SJSA1 (cell line): ENCODE data around the gene MAP3K5. TPM values are rescaled to one million over a fixed set of nuclear protein-coding genes. Genes with fewer than 3 reads are reported as not detected.
"Not testable (repeated sequence)": the region's sequence is repeated elsewhere in the genome, so short reads cannot be mapped to it uniquely, and the experiment has no call there.

Experiments
- DNase-seq, 2 experiments: peaks; one replicate each; pipeline ENCODE4 v3.0.0-alpha.2; 2015 to 2020; ENCODE audit warnings: low spot score in 2 of 2, low read depth in 1 of 2
- H3K27ac ChIP-seq: fragments of 250-450 bp; sonication (Bioruptor Pico); 2 replicates; pipeline ENCODE4 v1.5.1; 2020; ENCODE audit warnings: mild to moderate bottlenecking, moderate library complexity
- H3K27me3 ChIP-seq: fragments of 250-450 bp; sonication (Bioruptor Pico); replicated peaks from 2 replicates; pipeline ENCODE4 v1.5.1; 2020; ENCODE audit warnings: mild to moderate bottlenecking, moderate library complexity
- H3K36me3 ChIP-seq: fragments of 250-450 bp; sonication (Bioruptor Pico); 2 replicates; pipeline ENCODE4 v1.5.1; 2020; ENCODE audit warnings: mild to moderate bottlenecking
- H3K4me1 ChIP-seq: fragments of 250-450 bp; sonication (Bioruptor Pico); replicated peaks from 2 replicates; pipeline ENCODE4 v1.6.1; 2021; ENCODE audit warnings: mild to moderate bottlenecking
- H3K4me3 ChIP-seq: fragments of 250-450 bp; sonication (Bioruptor Pico); 2 replicates; pipeline ENCODE4 v1.5.1; 2020; ENCODE audit warnings: mild to moderate bottlenecking
- H3K9me3 ChIP-seq: fragments of 250-450 bp; sonication (Bioruptor Pico); replicated peaks from 2 replicates; pipeline ENCODE4 v1.5.1; 2020; ENCODE audit warnings: mild to moderate bottlenecking
- total RNA-seq: library from RNA; depleted of rRNA; stranded (reverse); fragments of >200 nt; shearing (Covaris generic); gene quantifications from 2 replicates; pipeline ENCODE4 v1.2.3, GENCODE V29; 2014

The MAP3K5 gene
- total RNA-seq, 1 experiment from 2014 or later, result 10.7 TPM

DNA sequence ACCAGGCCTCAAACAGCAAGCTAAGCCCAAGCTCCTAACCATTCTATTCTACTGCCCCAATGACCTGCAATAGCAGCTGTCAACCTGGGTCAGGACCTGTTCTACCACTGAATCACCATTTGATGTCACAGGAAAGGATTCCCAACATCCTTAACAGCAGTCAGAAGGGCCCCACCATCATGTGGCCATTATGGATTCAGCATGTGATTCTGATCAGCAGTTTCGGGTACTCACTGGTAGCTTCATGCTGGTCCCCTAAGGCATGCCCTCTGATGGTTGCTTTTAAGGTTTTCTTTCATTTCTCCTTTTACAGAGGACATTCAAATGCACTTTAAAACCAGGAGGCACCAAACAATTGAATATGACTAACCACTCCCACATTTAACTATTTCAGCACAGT is 204.8 kb downstream of the MAP3K5 start:
- H3K27me3 ChIP-seq, result no peaks in the 10 kb centered on the region
- H3K27ac ChIP-seq, result no peak overlapping the region
- no peaks in the 10 kb centered on the region; the same call in 1 of the 2 replicates for H3K9me3 ChIP-seq
- H3K36me3 ChIP-seq, result peaks cover 21% of the 10 kb centered on the region
- H3K4me1 ChIP-seq, result peaks cover 16% of the 10 kb centered on the region
- no peak for DNase-seq
- H3K4me3 ChIP-seq, result no peak overlapping the region

- peaks cover 21% of the 10 kb centered on the region for H3K36me3 ChIP-seq
- peaks cover 16% of the 10 kb centered on the region for H3K4me1 ChIP-seq
- H3K9me3 ChIP-seq, result no peaks in the 10 kb centered on the region; the same call in 1 of the 2 replicates
- DNase-seq, result peak in 1 of 2 experiments; percentile 54
- peak overlapping the region; percentile 45 for H3K27ac ChIP-seq
- no peaks in the 10 kb centered on the region for H3K27me3 ChIP-seq
- no peak overlapping the region for H3K4me3 ChIP-seq
Observed at GRCh38 chr6:136586295-136586694, 206.0 kb downstream of the MAP3K5 start.

- H3K4me1 ChIP-seq, result peaks cover 16% of the 10 kb centered on the region
- H3K9me3 ChIP-seq, H3K4me3 ChIP-seq, H3K27ac ChIP-seq, H3K27me3 ChIP-seq, DNase-seq: not testable (repeated sequence)
- H3K36me3 ChIP-seq, result peaks cover 19% of the 10 kb centered on the region
Observed at GRCh38 chr6:136585523-136585922, 206.8 kb downstream of the MAP3K5 start.

DNA sequence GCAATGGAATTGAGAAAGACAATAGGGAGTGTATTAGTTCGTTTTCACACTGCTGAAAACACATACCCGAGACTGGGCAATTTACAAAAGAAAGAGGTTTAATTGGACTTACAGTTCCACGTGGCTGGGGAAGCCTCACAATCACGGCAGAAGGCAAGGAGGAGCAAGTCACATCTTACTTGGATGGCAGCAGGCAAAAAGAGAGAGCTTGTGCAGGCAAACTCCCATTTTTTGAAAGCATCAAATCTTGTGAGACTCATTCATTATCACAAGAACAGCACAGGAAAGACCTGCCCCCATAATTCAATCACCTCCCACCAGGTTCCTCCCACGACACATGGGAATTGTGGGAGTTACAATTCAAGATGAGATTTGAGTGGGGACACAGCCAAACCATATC is 208.0 kb downstream of the MAP3K5 start:
- not testable (repeated sequence) for H3K9me3 ChIP-seq, H3K27ac ChIP-seq, H3K4me3 ChIP-seq, H3K27me3 ChIP-seq, DNase-seq
- peaks cover 24% of the 10 kb centered on the region for H3K36me3 ChIP-seq
- peaks cover 16% of the 10 kb centered on the region for H3K4me1 ChIP-seq

DNA sequence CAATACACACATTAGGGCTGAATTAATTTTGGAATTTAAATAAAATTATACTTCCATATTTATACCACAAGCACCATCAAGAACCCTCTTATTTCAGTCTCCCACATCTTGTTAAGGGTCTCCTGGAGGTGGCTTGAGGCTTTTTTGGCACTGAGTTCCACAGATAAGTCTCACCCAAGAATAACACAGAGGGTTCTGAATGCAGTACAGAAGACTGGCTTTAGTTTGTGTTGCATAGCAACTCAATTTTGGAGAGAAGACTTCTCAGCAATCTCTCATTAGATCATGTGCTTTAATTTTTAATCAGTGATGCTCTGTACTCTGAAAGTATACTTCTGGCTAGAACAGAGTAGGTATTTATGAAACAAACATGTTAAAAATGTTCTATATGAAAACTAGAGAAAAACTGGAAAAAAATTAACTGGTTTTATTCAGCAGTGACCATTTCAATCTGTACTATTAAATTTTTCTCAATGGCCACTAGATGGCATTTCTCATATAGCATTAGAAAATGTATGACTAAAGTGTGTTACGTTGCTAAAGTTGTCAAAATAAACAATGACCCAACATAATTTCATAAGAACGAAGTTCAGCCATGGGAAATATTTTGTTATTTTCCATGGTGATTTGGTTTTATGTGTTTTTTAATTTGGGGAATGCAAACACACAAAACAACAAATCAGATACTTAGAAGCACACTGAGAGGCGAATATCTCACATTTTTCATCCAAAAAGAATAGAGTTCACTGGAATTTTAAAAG is 209.4 kb downstream of the MAP3K5 start:
- no peaks in the 10 kb centered on the region; the same call in 1 of the 2 replicates for H3K9me3 ChIP-seq
- peaks cover 27% of the 10 kb centered on the region for H3K36me3 ChIP-seq
- DNase-seq, result peak in 1 of 2 experiments; percentile 37
- peaks cover 16% of the 10 kb centered on the region for H3K4me1 ChIP-seq
- H3K4me3 ChIP-seq, result no peak overlapping the region
- no peaks in the 10 kb centered on the region for H3K27me3 ChIP-seq
- peak overlapping the region; percentile 75 for H3K27ac ChIP-seq

GRCh38 chr6:136579800-136580199 is 212.5 kb downstream of the MAP3K5 start:
- no peak for DNase-seq
- Histone ChIP-seq H3K27me3 (no peaks in the 10 kb centered on the region), H3K9me3 (no peaks in the 10 kb centered on the region; the same call in 1 of the 2 replicates), H3K4me1 (peaks cover 5% of the 10 kb centered on the region), H3K4me3 (no peak overlapping the region), H3K27ac (no peak overlapping the region), H3K36me3 (peaks cover 31% of the 10 kb centered on the region)

GRCh38 chr6:136576821-136577220 is 215.5 kb downstream of the MAP3K5 start:
- Histone ChIP-seq H3K9me3 (no peaks in the 10 kb centered on the region), H3K4me3 (no peak overlapping the region), H3K36me3 (peaks cover 22% of the 10 kb centered on the region), H3K27ac (no peak overlapping the region), H3K4me1 (no peaks in the 10 kb centered on the region), H3K27me3 (no peaks in the 10 kb centered on the region)
- DNase-seq, result no peak

DNA sequence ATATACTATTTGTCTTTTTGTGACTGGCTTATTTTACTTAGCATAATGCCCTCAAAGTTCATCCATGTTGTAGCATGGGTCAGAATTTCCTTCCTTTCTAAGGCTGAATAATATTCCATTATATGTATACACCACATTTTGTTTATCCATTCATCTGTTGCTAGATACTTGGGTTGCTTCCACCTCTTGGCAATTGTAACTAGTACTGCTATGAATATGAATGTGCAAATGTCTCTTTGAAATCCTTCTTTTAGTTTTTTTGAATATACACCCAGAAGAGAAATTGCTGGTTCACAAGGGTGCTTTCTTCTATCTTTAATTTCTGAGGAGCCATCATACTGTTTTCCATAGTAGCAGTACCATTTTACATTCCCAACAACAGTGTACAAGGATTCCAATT is 220.8 kb downstream of the MAP3K5 start:
- H3K36me3 ChIP-seq, result peaks cover 4% of the 10 kb centered on the region; the same call in 1 of the 2 replicates
- H3K27ac ChIP-seq, result no peak overlapping the region
- no peaks in the 10 kb centered on the region for H3K27me3 ChIP-seq
- H3K4me1 ChIP-seq, result no peaks in the 10 kb centered on the region
- H3K4me3 ChIP-seq, result no peak overlapping the region
- DNase-seq, result no peak
- no peaks in the 10 kb centered on the region for H3K9me3 ChIP-seq

DNA sequence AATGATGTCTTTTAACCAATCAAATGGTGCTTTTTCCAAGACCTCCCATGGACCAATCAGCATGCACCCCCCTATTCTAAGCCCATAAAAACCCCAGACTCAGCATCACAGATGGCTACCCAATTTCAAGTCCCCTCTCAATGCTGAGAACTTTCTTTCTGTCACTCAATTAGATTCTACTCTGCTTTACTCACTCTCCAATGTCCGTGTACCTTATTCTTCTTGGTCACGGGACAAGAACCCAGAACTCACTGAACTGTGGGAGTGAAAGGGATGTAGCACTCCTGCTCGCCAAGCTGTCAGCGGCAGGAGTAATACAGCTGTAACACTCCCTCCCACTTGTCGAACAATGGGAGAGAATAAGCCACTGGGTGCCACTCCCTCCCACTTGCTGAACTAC is 221.2 kb downstream of the MAP3K5 start:
- Histone ChIP-seq H3K27ac (no peak overlapping the region), H3K4me1 (no peaks in the 10 kb centered on the region), H3K9me3 (no peaks in the 10 kb centered on the region), H3K27me3 (no peaks in the 10 kb centered on the region), H3K36me3 (peaks cover 4% of the 10 kb centered on the region; the same call in 1 of the 2 replicates), H3K4me3 (no peak overlapping the region)
- no peak for DNase-seq

DNA sequence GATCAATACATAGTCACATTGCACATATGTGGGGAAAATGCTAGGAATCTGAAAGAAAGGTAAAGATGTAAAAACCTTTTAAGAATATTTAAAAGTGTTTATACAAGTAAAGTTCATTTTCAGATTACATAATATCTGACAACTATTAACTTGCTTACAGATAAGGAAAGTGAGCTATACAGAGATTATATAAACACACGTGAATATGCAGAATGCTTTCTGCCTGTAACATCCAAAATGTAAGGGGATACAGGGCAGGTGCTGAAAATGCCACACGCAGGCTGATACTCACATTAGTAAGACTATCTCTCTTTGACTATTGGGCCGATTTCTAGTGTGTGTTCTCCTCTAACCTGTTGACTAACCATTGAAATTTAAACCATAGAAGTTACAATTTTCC is 224.1 kb downstream of the MAP3K5 start:
- no peaks in the 10 kb centered on the region; the same call in 1 of the 2 replicates for H3K9me3 ChIP-seq
- no peaks in the 10 kb centered on the region for H3K27me3 ChIP-seq
- no peaks in the 10 kb centered on the region for H3K4me1 ChIP-seq
- no peak overlapping the region for H3K4me3 ChIP-seq
- H3K36me3 ChIP-seq, result peaks cover 3% of the 10 kb centered on the region; the same call in 1 of the 2 replicates
- no peak for DNase-seq
- H3K27ac ChIP-seq, result no peak overlapping the region

GRCh38 chr6:136567688-136568087 is 224.6 kb downstream of the MAP3K5 start:
- DNase-seq, result no peak
- no peak overlapping the region for H3K27ac ChIP-seq
- H3K9me3 ChIP-seq, result no peaks in the 10 kb centered on the region; the same call in 1 of the 2 replicates
- H3K4me1 ChIP-seq, result no peaks in the 10 kb centered on the region
- peaks cover 3% of the 10 kb centered on the region; the same call in 1 of the 2 replicates for H3K36me3 ChIP-seq
- no peak overlapping the region for H3K4me3 ChIP-seq
- H3K27me3 ChIP-seq, result no peaks in the 10 kb centered on the region

DNA sequence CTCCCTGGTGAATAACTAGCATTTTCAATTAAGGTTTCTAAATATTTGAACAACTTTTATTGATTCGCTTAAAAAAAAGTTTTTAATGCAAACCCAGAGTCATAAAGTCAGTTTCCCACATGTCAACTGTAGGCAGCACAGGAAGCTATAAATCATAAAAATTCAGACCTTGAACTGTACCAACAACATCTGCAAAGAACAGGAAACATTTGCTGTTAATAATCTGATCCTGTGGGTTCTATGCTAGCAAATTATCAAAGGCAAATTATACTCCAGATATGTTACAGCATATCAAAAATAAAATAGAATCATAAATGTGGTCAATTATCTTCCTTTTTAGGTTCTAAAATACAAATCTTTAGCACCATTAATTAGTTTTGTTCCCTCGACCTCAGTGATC is 225.4 kb downstream of the MAP3K5 start:
- Histone ChIP-seq H3K36me3 (peaks cover 3% of the 10 kb centered on the region; the same call in 1 of the 2 replicates), H3K27ac (no peak overlapping the region), H3K27me3 (no peaks in the 10 kb centered on the region), H3K9me3 (no peaks in the 10 kb centered on the region; the same call in 1 of the 2 replicates), H3K4me3 (no peak overlapping the region), H3K4me1 (no peaks in the 10 kb centered on the region)
- no peak for DNase-seq

DNA sequence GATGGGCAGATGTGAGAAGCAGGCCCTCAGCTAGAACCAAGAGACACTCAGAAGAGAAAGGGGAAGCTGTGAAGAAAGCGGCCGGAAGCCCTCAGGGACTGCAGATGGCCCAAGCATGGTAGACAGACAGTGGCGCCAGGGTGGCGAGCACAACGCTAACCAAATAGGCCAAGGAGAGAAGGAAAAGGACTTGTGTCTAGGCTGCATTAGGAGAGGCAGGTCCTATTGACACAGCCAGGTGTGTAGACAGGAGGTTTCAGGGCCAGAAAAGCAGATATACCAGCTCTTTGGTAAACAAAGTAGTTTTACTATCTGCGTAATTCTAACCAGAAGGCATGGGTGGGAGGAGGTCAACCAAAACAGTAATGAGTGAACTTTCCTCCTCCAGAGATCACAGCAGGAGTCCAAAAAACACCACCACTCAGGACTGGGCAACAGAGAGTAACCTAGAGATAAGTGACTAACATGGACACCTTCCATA is 226.2 kb downstream of the MAP3K5 start:
- no peak overlapping the region for H3K27ac ChIP-seq
- no peaks in the 10 kb centered on the region for H3K4me1 ChIP-seq
- no peaks in the 10 kb centered on the region; the same call in 1 of the 2 replicates for H3K9me3 ChIP-seq
- H3K4me3 ChIP-seq, result no peak overlapping the region
- no peak for DNase-seq
- no peaks in the 10 kb centered on the region for H3K27me3 ChIP-seq
- H3K36me3 ChIP-seq, result peaks cover 3% of the 10 kb centered on the region; the same call in 1 of the 2 replicates

DNA sequence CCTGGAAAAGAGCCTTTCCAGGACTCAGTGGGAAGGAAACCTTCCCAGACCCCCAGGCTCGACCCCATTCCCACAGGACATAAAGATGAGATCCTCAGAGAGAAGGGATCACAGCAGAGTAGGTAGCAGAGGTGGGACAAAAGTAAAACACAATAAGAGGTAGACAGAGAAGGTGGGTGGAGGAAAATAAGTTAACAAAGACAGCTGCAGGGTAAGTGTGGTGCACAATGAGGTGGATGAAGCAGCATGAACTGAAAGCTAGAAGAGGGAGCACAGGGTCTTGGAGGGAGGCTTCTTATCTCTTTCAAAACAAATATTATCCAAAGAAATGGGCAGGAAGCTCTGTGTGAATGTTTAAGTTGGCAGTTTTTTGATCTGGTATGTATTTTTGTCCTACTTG is 228.1 kb downstream of the MAP3K5 start:
- DNase-seq, result no peak
- Histone ChIP-seq H3K27me3 (no peaks in the 10 kb centered on the region), H3K4me1 (no peaks in the 10 kb centered on the region), H3K27ac (no peak overlapping the region), H3K4me3 (no peak overlapping the region), H3K36me3 (peaks cover 3% of the 10 kb centered on the region; the same call in 1 of the 2 replicates), H3K9me3 (no peaks in the 10 kb centered on the region; the same call in 1 of the 2 replicates)
